HepG2 (cell line): ENCODE measurements around the gene LMAN2. TPM values are rescaled to one million over a fixed set of nuclear protein-coding genes. Genes with fewer than 3 reads are reported as not detected.

ENCODE experiments used
- ARID5B ChIP-seq: IDR thresholded peaks from 2 replicates; pipeline ENCODE4 v1.4.0; 2020; ENCODE audit warnings: mild to moderate bottlenecking, missing genetic modification reagents
- ESRRA ChIP-seq: sonication (generic); formaldehyde crosslinking; IDR thresholded peaks from 2 replicates; pipeline ENCODE4 v1.5.1; 2020; ENCODE audit warnings: mild to moderate bottlenecking, low read depth, missing genetic modification reagents
- IKZF5 ChIP-seq: IDR thresholded peaks from 2 replicates; pipeline ENCODE4 v1.6.1; 2018; ENCODE audit warnings: missing genetic modification reagents, mild to moderate bottlenecking, missing compliant biosample characterization
- JUNB ChIP-seq: sonication (generic); formaldehyde crosslinking; IDR thresholded peaks from 2 replicates; pipeline ENCODE4 v1.8.0; 2022; ENCODE audit warnings: missing genetic modification reagents, mild to moderate bottlenecking, borderline replicate concordance
- NFRKB ChIP-seq: fragments of 450-650 bp; IDR thresholded peaks from 2 replicates; pipeline ENCODE4 v1.6.1; 2017
- RFX1 ChIP-seq: fragments of 450-650 bp; IDR thresholded peaks from 2 replicates; pipeline ENCODE4 v1.6.1; 2017
- RFXAP ChIP-seq: sonication (generic); formaldehyde crosslinking; IDR thresholded peaks from 2 replicates; pipeline ENCODE4 v1.4.0; 2020; ENCODE audit warnings: missing genetic modification reagents, borderline replicate concordance
- RXRA ChIP-seq: sonication (generic); formaldehyde crosslinking; IDR thresholded peaks from 2 replicates; pipeline ENCODE4 v1.5.1; 2020; ENCODE audit warnings: missing genetic modification reagents
- SP140L ChIP-seq: sonication (generic); formaldehyde crosslinking; IDR thresholded peaks from 2 replicates; pipeline ENCODE4 v1.4.0; 2020; ENCODE audit warnings: missing genetic modification reagents, borderline replicate concordance
- USF2 ChIP-seq, 2 experiments: sonication (generic) in 1 of 2; formaldehyde crosslinking in 1 of 2; IDR thresholded peaks; 2 replicates each; pipeline versions ENCODE4 v1.5.1 to v1.6.1; 2011 to 2020; ENCODE audit warnings: borderline replicate concordance in 1 of 2, low read depth in 1 of 2, low read length in 1 of 2, mild to moderate bottlenecking in 1 of 2, missing genetic modification reagents in 1 of 2, moderate library complexity in 1 of 2
- XBP1 ChIP-seq: sonication (generic); formaldehyde crosslinking; IDR thresholded peaks from 2 replicates; pipeline ENCODE4 v1.5.0; 2020; ENCODE audit warnings: missing genetic modification reagents
- ZBTB21 ChIP-seq: sonication (generic); formaldehyde crosslinking; IDR thresholded peaks from 2 replicates; pipeline ENCODE4 v1.4.0; 2020; ENCODE audit warnings: missing genetic modification reagents
- ZGPAT ChIP-seq: IDR thresholded peaks from 2 replicates; pipeline ENCODE4 v1.6.1; 2016; ENCODE audit warnings: mild to moderate bottlenecking
- ZNF17 ChIP-seq: sonication (generic); formaldehyde crosslinking; IDR thresholded peaks from 2 replicates; pipeline ENCODE4 v1.5.0; 2020; ENCODE audit warnings: mild to moderate bottlenecking, missing genetic modification reagents
- ZNF276 ChIP-seq: sonication (generic); formaldehyde crosslinking; IDR thresholded peaks from 2 replicates; pipeline ENCODE4 v1.4.0; 2020; ENCODE audit warnings: mild to moderate bottlenecking, low read depth, missing genetic modification reagents
- ZNF564 ChIP-seq: sonication (generic); formaldehyde crosslinking; IDR thresholded peaks from 2 replicates; pipeline ENCODE4 v1.8.1; 2023; ENCODE audit warnings: mild to moderate bottlenecking, missing genetic modification reagents
- ZNF790 ChIP-seq: sonication (generic); formaldehyde crosslinking; IDR thresholded peaks from 2 replicates; pipeline ENCODE4 v1.8.0; 2022; ENCODE audit warnings: missing genetic modification reagents, mild to moderate bottlenecking, borderline replicate concordance
- ZSCAN31 ChIP-seq: sonication (generic); formaldehyde crosslinking; IDR thresholded peaks from 2 replicates; pipeline ENCODE4 v1.5.0; 2020; ENCODE audit warnings: low read depth, mild to moderate bottlenecking, missing genetic modification reagents
- polyA plus RNA-seq, 8 experiments: library from polyadenylated mRNA; depleted of rRNA in 3 of 8; stranded (reverse) in 7 of 8; unstranded in 1 of 8; fragments of >200 nt; fragmentation: Illumina TruSeq in 4 of 8; extraction: Trizol in 4 of 8; gene quantifications; 2 replicates each; pipeline versions ENCODE4 v1.2.1 to v1.2.3, GENCODE V29; 2011 to 2016; ENCODE audit warnings: low read depth in 4 of 8, missing spikeins in 1 of 8, mixed read lengths in 1 of 8; ENCODE audit not compliant: insufficient read depth in 1 of 8
- total RNA-seq, 5 experiments: library from RNA; depleted of rRNA; stranded (reverse); fragments of >200 nt; fragmentation: Illumina TruSeq; extraction: Trizol; gene quantifications; 2 replicates each; pipeline ENCODE4 v1.2.3, GENCODE V29; 2016; ENCODE audit warnings: low read depth in 1 of 5

The LMAN2 gene
- total and polyA plus RNA-seq, 2 of the 13 experiments (the other 11 are each of a cell fraction or from before 2014, with no cell fraction given) = 191 to 197 TPM

GRCh38 chr5:177325868-177326381 is 25.5 kb downstream of the LMAN2 start (continued):
- peak; percentile 47; the same call in 1 of the 2 replicates for TF ChIP-seq IKZF5 (CRISPR knock-in tag)
- no peak for TF ChIP-seq ZNF17 (CRISPR knock-in tag)
- TF ChIP-seq RXRA (CRISPR knock-in tag) = no peak
- TF ChIP-seq SP140L (CRISPR knock-in tag) = no peak
- TF ChIP-seq RFXAP (CRISPR knock-in tag) = no peak
- TF ChIP-seq ZSCAN31 = 0 out of 2 replicates have a peak, but pooled peaks have one; percentile 8
- TF ChIP-seq JUNB = peak; percentile 80; the same call in 1 of the 2 replicates
- TF ChIP-seq RFX1 = peak; percentile 59; the same call in 1 of the 2 replicates
- peak; percentile 72; the same call in 1 of the 2 replicates for TF ChIP-seq ARID5B (CRISPR knock-in tag)
- no peak for TF ChIP-seq ZNF564
- TF ChIP-seq ZBTB21 (CRISPR knock-in tag) = peak; percentile 55; the same call in 1 of the 2 replicates
- TF ChIP-seq USF2 (IDR thresholded peaks at IDR 0.05; ENCODE audit: low read depth, low read length) = no peak
- TF ChIP-seq USF2 (CRISPR knock-in tag; IDR thresholded peaks at IDR 0.05; ENCODE audit: borderline replicate concordance) = peak; percentile 32; the same call in 1 of the 2 replicates
- peak; percentile 46; the same call in 1 of the 2 replicates for TF ChIP-seq ESRRA (CRISPR knock-in tag)
- 0 out of 2 replicates have a peak, but pooled peaks have one; percentile 33 for TF ChIP-seq ZGPAT (CRISPR knock-in tag)
- TF ChIP-seq ZNF790 (CRISPR knock-in tag) = no peak
- no peak for TF ChIP-seq NFRKB
- no peak for TF ChIP-seq ZNF276
- no peak for TF ChIP-seq XBP1 (CRISPR knock-in tag)
